ENCODE data around the gene MIER2. TPM values are rescaled to one million over a fixed set of nuclear protein-coding genes. Genes with fewer than 3 reads are reported as not detected.

The MIER2 gene
- total and polyA plus RNA-seq, 2 donors from 2014 or later = 18.4 to 23.4 TPM

DNA sequence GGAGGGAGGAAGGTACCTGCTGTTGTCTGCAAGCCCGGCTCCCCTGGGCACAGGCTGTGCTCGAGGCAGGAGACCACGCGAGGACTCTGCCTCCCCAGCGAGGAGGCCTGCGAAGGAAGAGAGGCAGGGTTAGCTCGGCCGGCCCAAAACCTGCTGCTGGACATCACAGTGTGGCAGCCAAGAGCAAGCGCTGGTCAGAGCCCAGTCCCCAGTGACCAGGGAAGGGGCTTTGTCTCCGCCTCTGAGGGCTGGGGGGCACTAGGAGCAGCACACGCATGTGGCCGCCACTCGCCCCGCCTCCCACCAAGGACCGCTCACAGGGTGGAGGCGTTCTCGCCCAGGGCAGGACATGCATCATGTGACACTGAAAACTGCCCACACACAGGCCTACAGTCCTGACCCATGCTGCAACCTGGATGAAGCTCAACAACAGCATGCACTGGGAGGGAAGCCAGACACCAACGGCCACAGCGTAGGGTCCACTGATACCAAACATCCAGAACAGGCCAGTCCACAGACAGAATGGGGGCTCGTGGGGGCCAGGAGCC lies 8.5 kb downstream of the MIER2 start:
- intact Hi-C loops (cut with DNase I) = no loop called here
- Histone ChIP-seq H3K36me3 (ENCODE audit: control insufficient read depth in 2 of 3, insufficient read depth in 3 of 3, low read length in 3 of 3) (peaks cover 0 to 10% (median 4%) of the 10 kb centered on the region in 3 donors), H3K27me3 (ENCODE audit: control insufficient read depth, insufficient read depth, low read length) (no peaks in the 10 kb centered on the region), H3K4me3 (ENCODE audit: low read length in 3 of 3) (no peak overlapping the region), H3K4me1 (ENCODE audit: control insufficient read depth in 2 of 3, insufficient read depth in 2 of 3, low read depth in 1 of 3, low read length in 3 of 3) (peaks cover 0 to 5% (median 0%) of the 10 kb centered on the region in 3 donors), H3K9ac (ENCODE audit: low read length in 3 of 3) (no peak overlapping the region), H3K27ac (ENCODE audit: low read depth in 2 of 2, low read length in 2 of 2) (no peak overlapping the region), H3K9me3 (ENCODE audit: control insufficient read depth in 2 of 3, insufficient read depth in 1 of 3, low read length in 3 of 3) (no peaks in the 10 kb centered on the region)
- TF ChIP-seq, protein P1, sequence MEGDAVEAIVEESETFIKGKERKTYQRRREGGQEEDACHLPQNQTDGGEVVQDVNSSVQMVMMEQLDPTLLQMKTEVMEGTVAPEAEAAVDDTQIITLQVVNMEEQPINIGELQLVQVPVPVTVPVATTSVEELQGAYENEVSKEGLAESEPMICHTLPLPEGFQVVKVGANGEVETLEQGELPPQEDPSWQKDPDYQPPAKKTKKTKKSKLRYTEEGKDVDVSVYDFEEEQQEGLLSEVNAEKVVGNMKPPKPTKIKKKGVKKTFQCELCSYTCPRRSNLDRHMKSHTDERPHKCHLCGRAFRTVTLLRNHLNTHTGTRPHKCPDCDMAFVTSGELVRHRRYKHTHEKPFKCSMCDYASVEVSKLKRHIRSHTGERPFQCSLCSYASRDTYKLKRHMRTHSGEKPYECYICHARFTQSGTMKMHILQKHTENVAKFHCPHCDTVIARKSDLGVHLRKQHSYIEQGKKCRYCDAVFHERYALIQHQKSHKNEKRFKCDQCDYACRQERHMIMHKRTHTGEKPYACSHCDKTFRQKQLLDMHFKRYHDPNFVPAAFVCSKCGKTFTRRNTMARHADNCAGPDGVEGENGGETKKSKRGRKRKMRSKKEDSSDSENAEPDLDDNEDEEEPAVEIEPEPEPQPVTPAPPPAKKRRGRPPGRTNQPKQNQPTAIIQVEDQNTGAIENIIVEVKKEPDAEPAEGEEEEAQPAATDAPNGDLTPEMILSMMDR (IDR thresholded peaks at IDR 0.05; ENCODE audit: borderline replicate concordance, extremely low read depth, insufficient read depth) = no peak
- no peak for FAIRE-seq
- DNase-seq = no peak

GRCh38 chr19:335486-336066 lies 9.0 kb downstream of the MIER2 start:
- peaks cover 0 to 14% (median 4%) of the 10 kb centered on the region in 3 donors for H3K36me3 ChIP-seq (ENCODE audit: control insufficient read depth in 2 of 3, insufficient read depth in 3 of 3, low read length in 3 of 3)
- peaks cover 0 to 4% (median 0%) of the 10 kb centered on the region in 3 donors for H3K4me1 ChIP-seq (ENCODE audit: control insufficient read depth in 2 of 3, insufficient read depth in 2 of 3, low read depth in 1 of 3, low read length in 3 of 3)
- H3K27me3 ChIP-seq (ENCODE audit: control insufficient read depth, insufficient read depth, low read length) = no peaks in the 10 kb centered on the region
- no peak overlapping the region for H3K9ac ChIP-seq (ENCODE audit: low read length in 3 of 3)
- no peak overlapping the region for H3K27ac ChIP-seq (ENCODE audit: low read depth in 2 of 2, low read length in 2 of 2)
- no peak for DNase-seq
- TF ChIP-seq, protein P1 (IDR thresholded peaks at IDR 0.05; ENCODE audit: borderline replicate concordance, extremely low read depth, insufficient read depth) = no peak
- no peaks in the 10 kb centered on the region for H3K9me3 ChIP-seq (ENCODE audit: control insufficient read depth in 2 of 3, insufficient read depth in 1 of 3, low read length in 3 of 3)
- intact Hi-C loops (cut with DNase I) = no loop called here
- no peak overlapping the region for H3K4me3 ChIP-seq (ENCODE audit: low read length in 3 of 3)
- FAIRE-seq = no peak

- TF ChIP-seq, protein P1 (IDR thresholded peaks at IDR 0.05; ENCODE audit: borderline replicate concordance, extremely low read depth, insufficient read depth) = no peak
- peaks cover 0 to 2% (median 0%) of the 10 kb centered on the region in 3 donors for H3K4me1 ChIP-seq (ENCODE audit: control insufficient read depth in 2 of 3, insufficient read depth in 2 of 3, low read depth in 1 of 3, low read length in 3 of 3)
- FAIRE-seq = no peak
- H3K36me3 ChIP-seq (ENCODE audit: control insufficient read depth in 2 of 3, insufficient read depth in 3 of 3, low read length in 3 of 3) = peaks cover 0 to 15% (median 3%) of the 10 kb centered on the region in 3 donors
- H3K27ac ChIP-seq (ENCODE audit: low read depth in 2 of 2, low read length in 2 of 2) = no peak overlapping the region
- no peak for DNase-seq
- no peaks in the 10 kb centered on the region for H3K27me3 ChIP-seq (ENCODE audit: control insufficient read depth, insufficient read depth, low read length)
- no peak overlapping the region for H3K9ac ChIP-seq (ENCODE audit: low read length in 3 of 3)
- no peak overlapping the region for H3K4me3 ChIP-seq (ENCODE audit: low read length in 3 of 3)
- intact Hi-C loops (cut with DNase I) = no loop called here
- H3K9me3 ChIP-seq (ENCODE audit: control insufficient read depth in 2 of 3, insufficient read depth in 1 of 3, low read length in 3 of 3) = no peaks in the 10 kb centered on the region
Observed at GRCh38 chr19:335072-335471, 9.5 kb downstream of the MIER2 start.

Measured in kidney (tissue), 14 donors.